NT2/D1 (cell line): ENCODE data around the gene PLEKHJ1.

Experiments used
- YY1 ChIP-seq: IDR thresholded peaks from 2 replicates; pipeline ENCODE4 v1.6.1; 2011; ENCODE audit not compliant: insufficient read length, insufficient read depth
- ZNF274 ChIP-seq: IDR thresholded peaks from 2 replicates; pipeline ENCODE4 v1.6.1; 2011; ENCODE audit warnings: mild to moderate bottlenecking, low read depth, low read length

DNA sequence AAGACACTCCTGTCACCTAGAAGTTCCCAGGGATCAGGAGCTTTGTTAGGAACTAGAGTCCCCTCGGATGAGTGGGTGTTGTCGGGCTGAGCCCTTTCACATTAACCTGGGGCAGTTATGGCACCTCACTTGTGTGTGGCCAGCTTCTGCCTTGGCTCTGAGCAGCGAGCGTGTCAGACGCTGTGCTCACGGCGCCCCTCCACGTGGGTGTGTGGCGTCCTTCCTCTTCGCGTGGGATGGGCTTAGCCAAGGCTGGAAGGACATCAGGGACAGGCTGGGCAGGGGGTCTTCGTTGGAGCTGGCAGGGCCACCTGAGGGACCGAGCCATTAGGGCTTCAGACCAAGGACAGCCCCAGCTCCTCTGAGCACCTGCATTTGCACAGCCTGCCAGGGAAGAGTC is 49.0 kb downstream of the PLEKHJ1 start:
- TF ChIP-seq YY1 (no peak), ZNF274 (no peak)
